ENCODE data around the gene DNAJC28. TPM values are rescaled to one million over a fixed set of nuclear protein-coding genes. Genes with fewer than 3 reads are reported as not detected.

Gene DNAJC28
- total RNA-seq, 2 donors from 2014 or later: 1.2 to 2.8 TPM

DNA sequence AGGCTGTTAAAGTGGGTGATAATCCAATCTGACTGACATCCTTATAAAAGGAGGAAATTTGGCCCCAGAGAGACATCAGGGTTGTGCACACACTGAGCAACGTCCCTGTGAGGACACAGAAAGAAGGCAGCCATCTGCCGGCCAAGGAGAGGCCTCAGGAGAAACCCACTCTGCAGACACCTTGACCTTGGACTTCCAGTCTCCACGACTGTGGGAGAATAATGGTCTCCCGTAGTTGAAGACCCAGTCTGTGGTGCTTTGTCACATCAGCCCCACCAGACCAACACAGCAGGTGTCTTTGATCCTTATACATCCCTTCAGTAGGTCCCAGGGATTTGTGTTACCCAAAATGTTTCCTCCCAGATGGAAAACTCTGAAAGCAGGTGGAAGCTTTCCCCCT lies 4.2 kb upstream of the DNAJC28 start:
- Histone ChIP-seq H3K9ac (ENCODE audit: low read depth in 2 of 2, low read length in 2 of 2) (no peak overlapping the region), H3K27me3 (no peaks in the 10 kb centered on the region), H3K9me3 (no peaks in the 10 kb centered on the region), H3K4me1 (no peaks in the 10 kb centered on the region), H3K4me3 (no peak overlapping the region), H3K27ac (no peak overlapping the region), H3K36me3 (no peaks in the 10 kb centered on the region)
- TF ChIP-seq, protein P1, sequence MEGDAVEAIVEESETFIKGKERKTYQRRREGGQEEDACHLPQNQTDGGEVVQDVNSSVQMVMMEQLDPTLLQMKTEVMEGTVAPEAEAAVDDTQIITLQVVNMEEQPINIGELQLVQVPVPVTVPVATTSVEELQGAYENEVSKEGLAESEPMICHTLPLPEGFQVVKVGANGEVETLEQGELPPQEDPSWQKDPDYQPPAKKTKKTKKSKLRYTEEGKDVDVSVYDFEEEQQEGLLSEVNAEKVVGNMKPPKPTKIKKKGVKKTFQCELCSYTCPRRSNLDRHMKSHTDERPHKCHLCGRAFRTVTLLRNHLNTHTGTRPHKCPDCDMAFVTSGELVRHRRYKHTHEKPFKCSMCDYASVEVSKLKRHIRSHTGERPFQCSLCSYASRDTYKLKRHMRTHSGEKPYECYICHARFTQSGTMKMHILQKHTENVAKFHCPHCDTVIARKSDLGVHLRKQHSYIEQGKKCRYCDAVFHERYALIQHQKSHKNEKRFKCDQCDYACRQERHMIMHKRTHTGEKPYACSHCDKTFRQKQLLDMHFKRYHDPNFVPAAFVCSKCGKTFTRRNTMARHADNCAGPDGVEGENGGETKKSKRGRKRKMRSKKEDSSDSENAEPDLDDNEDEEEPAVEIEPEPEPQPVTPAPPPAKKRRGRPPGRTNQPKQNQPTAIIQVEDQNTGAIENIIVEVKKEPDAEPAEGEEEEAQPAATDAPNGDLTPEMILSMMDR (IDR thresholded peaks at IDR 0.05): no peak
- no peak for DNase-seq
- intact Hi-C loops (cut with DNase I): no loop called here

DNA sequence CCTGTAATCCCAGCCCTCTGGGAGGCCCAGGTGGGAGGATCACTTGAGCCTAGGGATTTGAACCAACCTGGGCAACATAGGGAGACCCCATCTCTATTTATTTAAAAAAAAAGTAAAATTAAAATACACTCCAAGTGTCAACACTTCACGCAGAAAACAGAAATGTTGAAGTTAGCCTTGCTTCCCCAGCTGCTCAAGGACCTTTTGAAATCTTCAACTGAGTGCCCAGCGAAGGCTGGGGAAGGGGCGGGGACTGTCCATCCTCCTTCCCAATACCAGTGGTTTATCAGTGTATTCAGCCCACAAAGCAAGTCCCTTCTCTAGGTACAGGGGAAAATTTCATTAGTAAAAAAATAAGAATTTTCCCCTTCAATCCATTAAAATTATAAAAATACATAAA lies 2.2 kb upstream of the DNAJC28 start:
- Histone ChIP-seq H3K9me3 (no peaks in the 10 kb centered on the region), H3K9ac (ENCODE audit: low read depth in 2 of 2, low read length in 2 of 2) (no peak overlapping the region), H3K4me1 (no peaks in the 10 kb centered on the region), H3K27me3 (no peaks in the 10 kb centered on the region), H3K27ac (no peak overlapping the region), H3K36me3 (no peaks in the 10 kb centered on the region), H3K4me3 (no peak overlapping the region)
- DNase-seq: no peak
- intact Hi-C loops (cut with DNase I): no loop called here
- TF ChIP-seq, protein P1 (IDR thresholded peaks at IDR 0.05): no peak

DNA sequence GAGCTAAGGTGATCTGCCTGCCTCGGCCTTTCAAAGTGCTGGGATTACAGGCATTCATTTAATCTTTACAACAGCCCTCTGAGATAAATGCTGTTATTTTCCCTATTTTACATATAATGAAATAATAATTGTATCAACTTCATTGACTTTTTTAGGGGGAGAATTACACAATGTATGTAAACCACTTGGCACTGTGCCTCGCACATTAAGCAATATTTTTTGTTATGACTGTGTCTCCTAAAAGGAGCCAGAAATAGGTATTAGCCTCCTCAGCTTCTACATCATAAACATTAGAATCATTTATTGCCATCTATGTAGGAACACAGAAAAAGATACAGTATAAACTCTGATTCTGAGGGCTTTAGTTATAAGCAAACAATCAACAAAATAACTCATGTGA lies 1.1 kb upstream of the DNAJC28 start:
- Histone ChIP-seq H3K27ac (no peak overlapping the region), H3K9me3 (no peaks in the 10 kb centered on the region), H3K27me3 (no peaks in the 10 kb centered on the region), H3K36me3 (no peaks in the 10 kb centered on the region), H3K9ac (ENCODE audit: low read depth in 2 of 2, low read length in 2 of 2) (no peak overlapping the region), H3K4me1 (no peaks in the 10 kb centered on the region), H3K4me3 (no peak overlapping the region)
- DNase-seq: no peak
- intact Hi-C loops (cut with DNase I): no loop called here
- TF ChIP-seq, protein P1 (IDR thresholded peaks at IDR 0.05): no peak

DNA sequence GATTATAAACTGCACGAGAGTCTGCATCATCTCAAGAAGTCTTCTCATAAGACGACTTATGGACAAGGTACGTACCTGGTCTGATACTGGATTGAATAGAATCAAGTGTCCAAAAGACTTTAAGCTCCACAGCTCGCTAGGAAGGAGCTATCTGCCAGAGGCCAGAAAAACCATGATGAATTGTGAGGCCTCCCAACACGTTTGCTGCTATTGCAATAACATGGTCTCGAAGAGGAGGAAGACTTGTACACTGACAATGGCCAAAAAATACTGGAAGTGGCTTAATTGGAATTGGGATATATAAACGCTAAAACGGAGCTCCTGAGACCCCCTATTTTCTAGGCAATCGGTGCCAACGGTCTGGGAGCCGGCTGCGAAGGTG lies 534 bp downstream of the DNAJC28 start:
- peak; percentile 26 for DNase-seq
- intact Hi-C loops (cut with DNase I): no loop called here
- H3K27ac ChIP-seq: peak overlapping the region; percentile 32

DNA sequence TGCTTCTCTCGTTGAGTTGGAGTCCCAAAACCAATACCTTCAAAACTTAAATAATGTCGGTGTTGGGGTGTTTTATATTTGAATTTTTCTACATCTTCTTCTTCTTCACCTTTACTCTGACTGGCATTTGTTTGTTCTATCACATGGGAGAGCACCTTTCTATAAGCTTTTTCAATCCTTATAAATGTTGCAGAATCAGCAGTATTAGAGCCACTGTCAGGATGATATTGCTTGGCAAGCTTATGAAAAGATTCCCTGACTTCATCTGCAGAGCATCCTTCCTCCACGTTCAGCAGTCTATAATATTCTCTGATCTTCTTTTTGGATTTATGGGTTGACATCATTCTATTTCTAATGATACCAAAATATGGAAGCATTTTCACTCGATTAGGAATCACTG lies 2.6 kb downstream of the DNAJC28 start:
- Histone ChIP-seq H3K4me1 (no peaks in the 10 kb centered on the region), H3K9me3 (no peaks in the 10 kb centered on the region), H3K27ac (no peak overlapping the region), H3K4me3 (no peak overlapping the region), H3K9ac (ENCODE audit: low read depth in 2 of 2, low read length in 2 of 2) (no peak overlapping the region), H3K27me3 (no peaks in the 10 kb centered on the region), H3K36me3 (no peaks in the 10 kb centered on the region)
- no peak for DNase-seq
- intact Hi-C loops (cut with DNase I): no loop called here
- TF ChIP-seq, protein P1 (IDR thresholded peaks at IDR 0.05): no peak

More for the DNA sequence above, 534 bp downstream of the DNAJC28 start:
- Histone ChIP-seq H3K9me3 (no peaks in the 10 kb centered on the region), H3K36me3 (no peaks in the 10 kb centered on the region), H3K4me1 (no peaks in the 10 kb centered on the region), H3K9ac (ENCODE audit: low read depth in 2 of 2, low read length in 2 of 2) (peak overlapping the region; percentile 6 to 91), H3K27me3 (no peaks in the 10 kb centered on the region), H3K4me3 (peak overlapping the region; percentile 54)
- TF ChIP-seq, protein P1 (IDR thresholded peaks at IDR 0.05): no peak

DNA sequence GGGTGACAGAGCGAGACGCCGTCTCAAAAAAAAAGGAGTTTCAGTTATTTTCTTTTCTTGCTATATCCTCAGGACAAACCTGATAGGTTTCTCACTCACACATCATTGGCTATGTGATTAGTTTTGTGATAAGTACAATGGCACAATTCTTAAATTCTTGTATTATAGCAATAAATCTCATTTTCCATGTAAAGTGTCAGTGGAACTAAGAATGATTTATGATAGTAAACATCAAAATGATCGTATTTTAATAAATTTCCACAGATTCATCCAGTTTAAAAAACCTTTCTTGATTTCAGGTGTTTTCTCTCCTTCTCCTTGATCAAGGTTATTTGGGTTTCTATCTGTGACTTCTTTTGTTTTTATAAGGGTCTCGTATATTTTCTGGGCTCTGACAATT lies 3.5 kb downstream of the DNAJC28 start:
- Histone ChIP-seq H3K4me3 (no peak overlapping the region), H3K9ac (ENCODE audit: low read depth in 2 of 2, low read length in 2 of 2) (no peak overlapping the region), H3K27ac (no peak overlapping the region), H3K27me3 (no peaks in the 10 kb centered on the region), H3K36me3 (no peaks in the 10 kb centered on the region), H3K9me3 (no peaks in the 10 kb centered on the region), H3K4me1 (no peaks in the 10 kb centered on the region)
- TF ChIP-seq, protein P1 (IDR thresholded peaks at IDR 0.05): no peak
- no peak for DNase-seq
- intact Hi-C loops (cut with DNase I): no loop called here

All from colonic mucosa (tissue), 4 donors.